OCI-LY7 (cell line): Measurements from ENCODE around the gene MTMR4. TPM values are rescaled to one million over a fixed set of nuclear protein-coding genes. Genes with fewer than 3 reads are reported as not detected.

Source experiments
- BruUV-seq: library from RNA; stranded (reverse); fragments of 400-500 nt; replicated peaks from 2 replicates; lab custom pipeline; 2021; lab: Mats Ljungman, UMichigan
- CTCF ChIA-PET: fragments of 300-600 bp; sonication (Branson Sonifier 250); formaldehyde crosslinking; loops from one replicate; lab custom pipeline; 2022; ENCODE audit warnings: antibody characterized with exemption; ENCODE audit not compliant: unreplicated experiment; lab: Charles Lee
- POLR2A ChIA-PET: fragments of 300-600 bp; sonication (Branson Sonifier 250); formaldehyde crosslinking; loops from one replicate; lab custom pipeline; 2022; ENCODE audit warnings: antibody characterized with exemption; lab: Charles Lee
- DNase-seq: peaks from one replicate; pipeline ENCODE4 v3.0.0-alpha.2; 2015; ENCODE audit warnings: low spot score
- H2AFZ ChIP-seq: fragments of 200-600 bp; sonication (generic), shearing (Covaris generic); 2 replicates; pipeline ENCODE4 v1.6.1; 2014; ENCODE audit warnings: mild to moderate bottlenecking, antibody characterized with exemption, low read length, moderate library complexity
- H3K27ac ChIP-seq: fragments of 200-600 bp; sonication (generic); 2 replicates; pipeline ENCODE4 v1.5.1; 2014; ENCODE audit warnings: mixed run types, low read depth, mild to moderate bottlenecking, moderate library complexity, low read length, inconsistent platforms; ENCODE audit not compliant: poor library complexity, severe bottlenecking
- H3K36me3 ChIP-seq: fragments of 200-600 bp; sonication (generic); 2 replicates; pipeline ENCODE4 v1.6.1; 2014; ENCODE audit warnings: mild to moderate bottlenecking, antibody characterized with exemption, low read length, moderate library complexity, mixed read lengths; ENCODE audit not compliant: insufficient read depth
- H3K4me1 ChIP-seq: fragments of 200-600 bp; sonication (generic); 2 replicates; pipeline ENCODE4 v1.5.1; 2014; ENCODE audit warnings: mild to moderate bottlenecking, low read length; ENCODE audit not compliant: insufficient read depth, poor library complexity, severe bottlenecking
- H3K4me2 ChIP-seq: fragments of 200-600 bp; sonication (generic); 2 replicates; pipeline ENCODE4 v1.6.1; 2014; ENCODE audit warnings: mild to moderate bottlenecking, low read length
- H3K4me3 ChIP-seq: fragments of 200-600 bp; sonication (generic); 2 replicates; pipeline ENCODE4 v1.5.1; 2014; ENCODE audit warnings: mild to moderate bottlenecking, low read depth, low read length; ENCODE audit not compliant: poor library complexity, severe bottlenecking
- H3K79me2 ChIP-seq: fragments of 200-600 bp; sonication (generic); 2 replicates; pipeline ENCODE4 v1.6.1; 2016; ENCODE audit warnings: low read depth, mild to moderate bottlenecking, low read length, moderate library complexity, mixed read lengths; ENCODE audit not compliant: insufficient read depth
- H3K9me2 ChIP-seq: fragments of 200-600 bp; sonication (generic); 2 replicates; pipeline ENCODE4 v1.6.1; 2016; ENCODE audit warnings: mild to moderate bottlenecking, low read length, mixed read lengths; ENCODE audit not compliant: insufficient read depth
- H3K9me3 ChIP-seq: fragments of 200-600 bp; sonication (generic); 2 replicates; pipeline ENCODE4 v1.6.1; 2014; ENCODE audit warnings: mild to moderate bottlenecking, mixed run types, low read length, mixed read lengths
- H4K20me1 ChIP-seq: fragments of 200-600 bp; sonication (generic); 2 replicates; pipeline ENCODE4 v1.6.1; 2014; ENCODE audit warnings: mild to moderate bottlenecking, antibody characterized with exemption, low read length, moderate library complexity, mixed read lengths; ENCODE audit not compliant: insufficient read depth
- EZH2phosphoT487 ChIP-seq: fragments of 200-600 bp; sonication (generic); IDR thresholded peaks from 2 replicates; pipeline ENCODE4 v1.6.1; 2018; ENCODE audit warnings: low read depth, borderline replicate concordance, mild to moderate bottlenecking, mixed run types, antibody characterized with exemption, low read length, moderate library complexity, mixed read lengths
- intact Hi-C: fragments of 100-400 bp; cut with micrococcal nuclease; formaldehyde crosslinking; loops from one replicate; pipeline ENCODE4 v1.10.0; 2022; ENCODE audit not compliant: unreplicated experiment
- total RNA-seq, 2 experiments: library from RNA; depleted of rRNA in 1 of 2; stranded (reverse); fragments of >200 nt in 1 of 2; shearing (Covaris generic) in 1 of 2; gene quantifications; 2 replicates each; pipeline ENCODE4 v1.2.3, GENCODE V29; 2014 to 2022
- TF ChIP-seq, protein P1 (sequence below): fragments of 200-600 bp; sonication (generic); conservative IDR thresholded peaks from 2 replicates; pipeline ENCODE4 v1.5.1; 2014; ENCODE audit warnings: mild to moderate bottlenecking, antibody characterized with exemption, low read length, moderate library complexity, mixed read lengths

Gene MTMR4
- total RNA-seq, 2 experiments from 2014 or later, result 37.0 to 61.1 TPM

DNA sequence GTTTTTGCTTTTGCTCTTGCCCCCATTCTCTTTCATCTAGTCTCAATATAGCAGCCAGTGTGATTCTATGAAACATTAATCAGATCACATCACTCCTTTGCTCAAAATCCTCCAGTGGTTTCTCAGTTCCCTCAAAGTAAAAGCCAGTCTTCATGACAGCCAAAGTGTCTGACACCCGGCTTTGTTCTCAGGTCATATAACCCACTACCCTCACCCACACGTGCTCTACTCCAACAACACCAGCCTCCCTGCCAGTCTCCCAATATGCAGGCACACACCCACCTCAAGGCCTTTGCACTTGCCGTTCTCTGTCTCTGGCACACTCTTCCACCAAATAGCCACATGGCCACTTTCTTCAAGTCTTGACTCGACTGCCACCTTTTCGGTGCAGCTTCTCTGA is 4.4 kb downstream of the MTMR4 start:
- H3K27ac ChIP-seq, result no peak overlapping the region
- peaks cover 15% of the 10 kb centered on the region; the same call in 1 of the 2 replicates for H3K79me2 ChIP-seq
- 0 out of 2 replicates have a peak, but pooled peaks cover 4% of the 10 kb centered on the region for H4K20me1 ChIP-seq
- BruUV-seq, result no TSS peak
- TF ChIP-seq, protein P1, sequence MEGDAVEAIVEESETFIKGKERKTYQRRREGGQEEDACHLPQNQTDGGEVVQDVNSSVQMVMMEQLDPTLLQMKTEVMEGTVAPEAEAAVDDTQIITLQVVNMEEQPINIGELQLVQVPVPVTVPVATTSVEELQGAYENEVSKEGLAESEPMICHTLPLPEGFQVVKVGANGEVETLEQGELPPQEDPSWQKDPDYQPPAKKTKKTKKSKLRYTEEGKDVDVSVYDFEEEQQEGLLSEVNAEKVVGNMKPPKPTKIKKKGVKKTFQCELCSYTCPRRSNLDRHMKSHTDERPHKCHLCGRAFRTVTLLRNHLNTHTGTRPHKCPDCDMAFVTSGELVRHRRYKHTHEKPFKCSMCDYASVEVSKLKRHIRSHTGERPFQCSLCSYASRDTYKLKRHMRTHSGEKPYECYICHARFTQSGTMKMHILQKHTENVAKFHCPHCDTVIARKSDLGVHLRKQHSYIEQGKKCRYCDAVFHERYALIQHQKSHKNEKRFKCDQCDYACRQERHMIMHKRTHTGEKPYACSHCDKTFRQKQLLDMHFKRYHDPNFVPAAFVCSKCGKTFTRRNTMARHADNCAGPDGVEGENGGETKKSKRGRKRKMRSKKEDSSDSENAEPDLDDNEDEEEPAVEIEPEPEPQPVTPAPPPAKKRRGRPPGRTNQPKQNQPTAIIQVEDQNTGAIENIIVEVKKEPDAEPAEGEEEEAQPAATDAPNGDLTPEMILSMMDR, result no peak
- TF ChIP-seq EZH2phosphoT487, result no peak
- no peaks in the 10 kb centered on the region for H3K9me2 ChIP-seq
- no peak overlapping the region for H3K4me2 ChIP-seq
- DNase-seq, result no peak
- peaks cover 26% of the 10 kb centered on the region for H3K4me1 ChIP-seq
- ChIA-PET CTCF (no interaction called here), POLR2A (no interaction called here)
- no peaks in the 10 kb centered on the region for H3K9me3 ChIP-seq
- H2AFZ ChIP-seq, result no peak overlapping the region
- intact Hi-C loops, result loop anchor here (10.0 kb wide), 1 partner anchor 185 kb away; the partner anchor contains the start of genes RAD51C and TEX14
- H3K36me3 ChIP-seq, result peaks cover 77% of the 10 kb centered on the region
- no peak overlapping the region for H3K4me3 ChIP-seq

DNA sequence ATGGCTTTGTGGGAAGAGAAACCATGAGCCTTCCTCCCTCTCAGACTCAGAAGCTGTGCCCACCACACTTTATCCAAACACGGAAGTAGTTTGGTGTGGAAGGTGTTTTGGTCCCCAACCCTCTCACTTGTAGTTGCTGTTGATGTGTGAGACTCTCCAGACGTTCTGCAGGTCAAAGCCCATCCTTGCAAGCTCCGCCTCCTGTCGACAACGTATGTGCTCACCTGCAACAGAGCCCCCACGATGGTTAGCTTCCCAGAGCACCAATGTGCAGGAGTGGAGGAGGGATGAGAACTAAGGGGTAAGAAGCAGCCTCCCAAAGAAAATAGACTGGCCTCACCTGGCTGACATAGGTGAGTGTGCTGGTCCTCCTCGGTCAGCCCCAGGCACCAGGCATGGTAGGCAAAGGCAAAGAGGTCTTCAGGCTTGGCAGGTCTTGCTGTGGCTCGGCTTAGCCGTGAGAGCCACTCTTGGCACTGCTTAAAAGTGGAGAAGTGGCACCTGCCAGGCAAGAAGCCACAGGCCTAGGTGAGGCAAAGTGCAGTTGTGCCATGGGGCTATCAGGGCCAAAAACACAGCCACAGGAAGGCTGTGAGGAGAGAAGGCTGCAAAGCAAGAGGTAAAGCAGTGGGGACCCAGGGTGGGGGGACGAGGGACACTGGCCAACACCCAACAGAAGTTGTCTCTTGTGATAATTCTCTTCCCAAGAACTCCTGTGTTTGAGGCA is 5.9 kb downstream of the MTMR4 start:
- no peak for TF ChIP-seq EZH2phosphoT487
- TF ChIP-seq, protein P1, result no peak
- CTCF ChIA-PET, result no interaction called here
- POLR2A ChIA-PET, result no interaction called here
- Histone ChIP-seq H3K4me1 (peaks cover 32% of the 10 kb centered on the region), H3K4me2 (no peak overlapping the region), H2AFZ (no peak overlapping the region), H4K20me1 (0 out of 2 replicates have a peak, but pooled peaks cover 2% of the 10 kb centered on the region), H3K36me3 (peaks cover 90% of the 10 kb centered on the region), H3K9me3 (no peaks in the 10 kb centered on the region), H3K27ac (no peak overlapping the region), H3K79me2 (peaks cover 9% of the 10 kb centered on the region; the same call in 1 of the 2 replicates), H3K9me2 (no peaks in the 10 kb centered on the region), H3K4me3 (no peak overlapping the region)
- intact Hi-C loops, result no loop called here
- BruUV-seq, result no TSS peak
- DNase-seq, result no peak

DNA sequence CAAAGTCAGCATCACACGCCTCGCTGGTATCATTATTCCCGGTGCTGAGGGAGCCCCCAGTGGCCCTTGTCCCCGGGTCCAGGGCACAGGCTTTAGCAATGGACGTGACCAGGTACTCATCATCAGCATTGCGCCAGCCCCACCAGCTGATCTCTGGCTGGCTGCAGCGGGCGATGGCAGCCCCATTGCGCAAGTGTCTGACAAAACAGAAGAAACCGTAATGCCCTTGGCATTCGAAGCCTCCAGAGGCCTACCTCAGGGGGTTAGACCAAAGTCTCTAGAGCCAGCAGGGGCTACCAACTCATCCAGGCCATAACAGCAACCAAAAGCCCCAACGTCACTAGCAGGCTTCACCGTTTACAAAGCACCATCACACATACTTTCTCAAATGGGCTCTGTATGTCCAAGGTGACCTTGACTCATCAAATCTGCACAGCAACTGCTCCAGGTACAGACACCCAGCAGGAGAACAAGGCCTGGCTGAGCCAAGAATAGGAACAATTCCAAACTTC is 7.3 kb downstream of the MTMR4 start:
- no TSS peak for BruUV-seq
- H4K20me1 ChIP-seq, result no peaks in the 10 kb centered on the region
- no peak for TF ChIP-seq EZH2phosphoT487
- TF ChIP-seq, protein P1, result no peak
- H3K4me2 ChIP-seq, result no peak overlapping the region
- CTCF ChIA-PET, result no interaction called here
- no peaks in the 10 kb centered on the region; the same call in 1 of the 2 replicates for H3K79me2 ChIP-seq
- POLR2A ChIA-PET, result no interaction called here
- no peak overlapping the region for H3K27ac ChIP-seq
- no peak for DNase-seq
- H3K9me3 ChIP-seq, result no peaks in the 10 kb centered on the region
- peaks cover 22% of the 10 kb centered on the region for H3K4me1 ChIP-seq
- peaks cover 96% of the 10 kb centered on the region for H3K36me3 ChIP-seq
- no peak overlapping the region for H2AFZ ChIP-seq
- no peaks in the 10 kb centered on the region for H3K9me2 ChIP-seq
- intact Hi-C loops, result no loop called here
- no peak overlapping the region for H3K4me3 ChIP-seq
